Measurements from ENCODE around the gene BEGAIN. TPM values are rescaled to one million over a fixed set of nuclear protein-coding genes. Genes with fewer than 3 reads are reported as not detected.

The BEGAIN gene
- total and polyA plus RNA-seq, 2 experiments from 2014 or later, result 1.4 to 2.5 TPM

- Histone ChIP-seq H3K4me1 (ENCODE audit: insufficient read depth) (no peaks in the 10 kb centered on the region), H3K27me3 (peaks cover 19% of the 10 kb centered on the region), H3K9me2 (replicated peaks; ENCODE audit: insufficient read depth) (no peaks in the 10 kb centered on the region), H3K4me2 (no peak overlapping the region), H4K20me1 (ENCODE audit: insufficient read depth, poor library complexity, severe bottlenecking) (no peaks in the 10 kb centered on the region), H3K79me2 (no peaks in the 10 kb centered on the region), H3K27ac (no peak overlapping the region), H3K36me3 (replicated peaks; ENCODE audit: insufficient read depth, low read depth) (no peaks in the 10 kb centered on the region), H2AFZ (no peak overlapping the region), H3K9me3 (ENCODE audit: low read depth) (no peaks in the 10 kb centered on the region), H3K4me3 (no peak overlapping the region)
- TF ChIP-seq EZH2phosphoT487 (IDR thresholded peaks at IDR 0.05; ENCODE audit: low read depth, severe bottlenecking, unreplicated experiment) (no peak), EZH2 (IDR thresholded peaks at IDR 0.05; ENCODE audit: borderline replicate concordance) (no peak), CTCF (IDR thresholded peaks at IDR 0.05; ENCODE audit: poor library complexity) (no peak)
- 77% methylated on average over 7 of the region's 7 CpGs for WGBS (ENCODE audit: low lambda C conversion rate, missing lambda C conversion rate)
- DNase-seq (ENCODE audit: low spot score), result no peak
Measured at GRCh38 chr14:100602621-100603230, 15.5 kb upstream of the BEGAIN start.

DNA sequence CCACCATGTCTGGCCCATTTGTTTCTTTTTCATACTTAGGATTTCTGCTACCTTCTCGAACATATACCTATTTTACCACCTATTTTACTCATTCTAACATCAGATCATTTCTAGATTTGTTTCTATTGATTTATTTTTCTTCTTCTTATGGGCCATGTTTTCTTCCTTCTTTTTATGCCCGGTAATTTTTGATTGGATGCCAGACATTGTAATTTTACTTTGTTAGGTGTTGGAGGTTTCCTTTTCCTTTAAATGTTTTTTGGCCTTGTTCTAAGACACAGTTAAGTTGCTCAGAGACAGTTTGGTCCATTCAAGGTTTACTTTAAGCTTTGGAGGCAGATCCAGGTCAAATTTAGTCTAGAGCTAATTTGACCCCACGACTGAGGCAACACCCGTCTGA is 14.7 kb upstream of the BEGAIN start:
- Histone ChIP-seq H3K9me2 (replicated peaks; ENCODE audit: insufficient read depth) (no peaks in the 10 kb centered on the region), H3K4me3 (no peak overlapping the region), H2AFZ (no peak overlapping the region), H3K4me1 (ENCODE audit: insufficient read depth) (no peaks in the 10 kb centered on the region), H3K79me2 (no peaks in the 10 kb centered on the region), H3K9me3 (ENCODE audit: low read depth) (no peaks in the 10 kb centered on the region), H3K4me2 (no peak overlapping the region), H3K27ac (no peak overlapping the region), H3K27me3 (peaks cover 23% of the 10 kb centered on the region), H4K20me1 (ENCODE audit: insufficient read depth, poor library complexity, severe bottlenecking) (no peaks in the 10 kb centered on the region), H3K36me3 (replicated peaks; ENCODE audit: insufficient read depth, low read depth) (no peaks in the 10 kb centered on the region)
- WGBS (ENCODE audit: low lambda C conversion rate, missing lambda C conversion rate), result 80% methylated on average over 4 of the region's 4 CpGs
- no peak for TF ChIP-seq EZH2 (IDR thresholded peaks at IDR 0.05; ENCODE audit: borderline replicate concordance)
- TF ChIP-seq CTCF (IDR thresholded peaks at IDR 0.05; ENCODE audit: poor library complexity), result no peak
- TF ChIP-seq EZH2phosphoT487 (IDR thresholded peaks at IDR 0.05; ENCODE audit: low read depth, severe bottlenecking, unreplicated experiment), result no peak
- no peak for DNase-seq (ENCODE audit: low spot score)

DNA sequence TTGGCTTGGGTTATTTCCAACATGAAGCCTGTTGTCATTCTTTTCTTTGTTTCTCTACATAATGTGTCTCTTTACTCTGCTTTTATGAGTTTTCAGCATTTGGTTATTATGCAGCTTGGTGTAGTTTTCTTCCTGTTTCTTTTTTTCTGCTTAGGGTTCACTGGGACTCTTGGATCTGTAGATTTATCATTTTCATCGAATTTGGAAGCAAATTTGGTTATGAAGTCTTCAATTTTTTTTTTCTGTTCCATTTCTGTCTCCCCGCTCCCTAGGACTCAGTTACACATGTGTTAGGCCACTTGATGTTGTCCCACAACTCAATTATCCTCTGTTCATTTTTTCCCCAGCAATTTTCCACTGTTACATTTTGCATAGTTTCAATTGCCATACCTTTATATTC is 13.8 kb upstream of the BEGAIN start:
- TF ChIP-seq CTCF (IDR thresholded peaks at IDR 0.05; ENCODE audit: poor library complexity) (no peak), EZH2 (IDR thresholded peaks at IDR 0.05; ENCODE audit: borderline replicate concordance) (no peak), EZH2phosphoT487 (IDR thresholded peaks at IDR 0.05; ENCODE audit: low read depth, severe bottlenecking, unreplicated experiment) (no peak)
- Histone ChIP-seq H3K36me3 (replicated peaks; ENCODE audit: insufficient read depth, low read depth) (no peaks in the 10 kb centered on the region), H3K79me2 (no peaks in the 10 kb centered on the region), H3K9me2 (replicated peaks; ENCODE audit: insufficient read depth) (no peaks in the 10 kb centered on the region), H3K4me3 (no peak overlapping the region), H4K20me1 (ENCODE audit: insufficient read depth, poor library complexity, severe bottlenecking) (no peaks in the 10 kb centered on the region), H3K9me3 (ENCODE audit: low read depth) (no peaks in the 10 kb centered on the region), H3K4me2 (no peak overlapping the region), H3K27me3 (peaks cover 23% of the 10 kb centered on the region), H3K4me1 (ENCODE audit: insufficient read depth) (no peaks in the 10 kb centered on the region), H2AFZ (no peak overlapping the region), H3K27ac (no peak overlapping the region)
- WGBS (ENCODE audit: low lambda C conversion rate, missing lambda C conversion rate), result 83% methylated on average over 2 of the region's 2 CpGs
- DNase-seq (ENCODE audit: low spot score), result no peak

All from hepatocyte (in vitro differentiated cells).